NCI-H1048 (cell line): ENCODE measurements around the gene UBE2B.
A peak's percentile ranks its signal among the peaks of the same experiment; 100 is the strongest.

Experiments
- DNase-seq: peaks from one replicate; lab custom pipeline; 2025; lab: John Stamatoyannopoulos, UW

UBE2B gene

DNA sequence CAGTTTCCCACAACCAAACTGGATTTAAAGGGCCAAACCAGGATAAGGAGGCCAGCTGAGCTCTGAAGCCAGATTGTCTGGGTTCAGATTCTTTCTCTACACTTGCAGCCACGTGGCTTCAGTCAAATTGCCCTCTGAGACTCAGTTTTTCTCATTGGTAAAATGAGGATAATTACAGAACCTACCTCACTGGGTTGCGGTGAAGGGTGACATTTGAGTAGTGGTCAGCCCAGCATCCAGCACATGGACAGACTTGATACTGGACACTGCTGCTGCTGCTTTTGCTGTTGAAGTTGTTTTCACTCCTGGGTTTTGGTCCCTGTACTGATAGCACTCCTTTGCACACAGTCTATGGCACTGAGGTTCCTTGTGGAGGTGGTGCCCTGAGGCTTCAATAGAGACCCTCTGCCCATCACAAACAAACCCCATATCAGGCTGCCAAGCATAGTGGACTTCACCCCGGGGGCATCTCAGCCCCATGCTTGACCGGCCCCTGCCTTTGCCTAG lies 66.0 kb downstream of the UBE2B start:
- DNase-seq: no peak

DNA sequence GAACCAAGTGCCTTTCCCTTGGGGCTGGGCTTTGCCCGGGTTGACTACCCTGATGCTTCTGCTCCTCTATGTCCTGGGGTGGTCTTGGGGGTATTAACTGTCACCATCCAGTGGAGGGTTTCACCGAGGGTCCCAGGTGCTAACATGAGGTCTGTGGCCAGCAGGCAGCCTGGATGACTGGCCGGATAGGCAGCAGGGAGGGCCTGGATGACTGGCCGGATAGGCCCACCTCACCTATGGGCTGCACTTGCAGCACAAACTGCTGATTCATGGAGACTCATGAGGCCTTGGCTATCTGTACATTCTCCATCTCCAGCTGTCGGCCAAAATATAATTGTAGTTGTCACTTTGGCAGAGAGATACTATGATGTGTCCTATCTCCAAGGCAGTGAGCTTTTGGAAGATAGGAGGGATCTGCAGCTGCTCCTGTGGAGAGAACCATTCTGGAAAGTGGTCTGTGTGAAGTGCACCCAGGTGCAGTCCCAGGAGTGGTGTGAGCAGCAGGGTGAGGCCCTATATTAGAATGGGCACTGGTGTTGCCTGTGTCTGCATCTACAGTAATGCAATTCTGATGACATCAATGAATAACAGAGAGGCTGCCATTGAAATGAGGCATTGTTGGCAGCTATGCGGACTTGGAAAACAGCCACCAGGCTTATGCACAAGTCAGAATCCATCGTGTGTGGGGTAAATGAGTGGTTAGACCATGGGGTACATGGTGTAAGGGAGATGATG lies 66.6 kb downstream of the UBE2B start:
- no peak for DNase-seq

DNA sequence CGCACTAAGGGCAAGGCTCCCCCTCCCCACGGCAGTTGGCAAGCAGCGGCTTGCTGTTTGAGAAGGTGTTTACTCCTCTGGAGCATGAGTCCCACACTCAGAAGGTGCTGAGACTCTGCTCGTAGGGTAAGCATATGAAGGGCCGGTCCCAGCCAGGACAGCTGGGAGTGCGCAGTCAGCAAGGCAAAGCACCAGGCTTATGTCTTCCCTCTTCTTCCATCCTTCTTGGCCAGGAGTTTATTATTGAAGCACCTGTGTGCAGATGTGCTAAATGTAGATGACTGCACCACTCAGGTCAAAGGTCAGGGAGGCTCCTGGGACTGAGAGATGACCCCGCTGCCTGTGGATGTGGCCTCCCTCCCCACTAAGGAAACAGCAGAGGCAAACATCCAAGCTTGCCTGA lies 67.4 kb downstream of the UBE2B start:
- DNase-seq: no peak

DNA sequence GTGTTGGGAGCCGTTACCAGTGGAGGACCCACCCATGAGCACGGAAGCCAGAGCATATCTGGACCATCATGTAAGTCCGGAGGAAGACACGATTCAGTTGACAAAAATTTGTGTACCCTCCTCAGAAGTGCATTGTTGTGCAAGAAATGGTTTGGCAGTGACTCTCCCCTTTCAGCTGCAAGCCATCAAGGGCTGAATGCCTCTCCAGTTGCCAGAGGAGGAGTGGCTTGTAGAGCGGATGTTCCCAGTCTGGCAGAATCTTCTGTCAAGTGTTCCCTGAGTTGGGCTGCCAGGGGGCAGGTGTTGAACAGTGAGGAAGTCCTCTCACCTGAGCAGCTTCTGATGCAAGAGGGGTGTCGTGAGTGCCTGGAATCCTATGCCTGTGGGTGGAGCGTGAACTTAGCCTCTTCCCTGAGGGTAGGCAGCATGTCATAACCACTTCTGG lies 67.9 kb downstream of the UBE2B start:
- DNase-seq: no peak

DNA sequence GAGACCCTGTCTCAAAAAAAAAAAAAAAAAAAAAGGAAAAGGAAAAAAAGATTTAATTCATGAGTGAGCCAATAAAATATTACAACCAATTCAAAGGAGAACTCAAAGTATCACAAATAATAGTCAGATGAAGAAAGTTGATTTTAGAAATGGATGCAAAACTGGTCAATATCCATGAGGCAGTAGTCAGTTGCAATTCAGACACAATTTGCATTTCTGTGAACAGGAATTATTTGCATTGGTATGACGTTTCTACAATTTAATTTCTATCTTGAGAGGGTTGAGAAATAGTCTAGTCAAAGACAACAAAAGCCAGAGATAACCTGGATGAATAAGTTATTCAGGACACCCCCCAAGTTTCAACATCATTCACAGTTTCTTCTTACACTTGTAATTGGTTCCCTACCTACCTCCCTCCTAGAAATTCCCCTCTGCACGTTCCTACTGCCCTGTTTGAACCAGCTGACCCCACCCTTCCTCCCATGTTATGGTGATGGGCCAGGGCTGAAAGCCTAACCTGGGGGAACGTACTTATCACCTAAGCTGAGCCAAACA lies 68.9 kb downstream of the UBE2B start:
- DNase-seq: peak; percentile 36
